HepG2 (cell line): Measurements from ENCODE around the gene NOB1. TPM values are rescaled to one million over a fixed set of nuclear protein-coding genes. Genes with fewer than 3 reads are reported as not detected.

Experiments used
- CBFB ChIP-seq: sonication (generic); formaldehyde crosslinking; IDR thresholded peaks from 2 replicates; pipeline ENCODE4 v1.4.0; 2020; ENCODE audit warnings: missing genetic modification reagents
- FOSL1 ChIP-seq: sonication (generic); formaldehyde crosslinking; IDR thresholded peaks from 2 replicates; pipeline ENCODE4 v1.9.0; 2021; ENCODE audit warnings: missing genetic modification reagents, borderline replicate concordance
- HMGXB3 ChIP-seq: sonication (generic); formaldehyde crosslinking; IDR thresholded peaks from 2 replicates; pipeline ENCODE4 v1.4.0; 2020; ENCODE audit warnings: missing genetic modification reagents, borderline replicate concordance
- HOXA3 ChIP-seq: sonication (generic); formaldehyde crosslinking; IDR thresholded peaks from 2 replicates; pipeline ENCODE4 v1.5.0; 2020; ENCODE audit warnings: missing genetic modification reagents
- MLXIP ChIP-seq: sonication (generic); formaldehyde crosslinking; IDR thresholded peaks from 2 replicates; pipeline ENCODE4 v1.9.0; 2021; ENCODE audit warnings: missing genetic modification reagents, borderline replicate concordance
- NCOR1 ChIP-seq: fragments of 200-600 bp; sonication (generic); IDR thresholded peaks from 2 replicates; pipeline ENCODE4 v1.7.0; 2017; ENCODE audit warnings: antibody characterized with exemption, low read length, borderline replicate concordance
- NFKB2 ChIP-seq: sonication (generic); formaldehyde crosslinking; IDR thresholded peaks from 2 replicates; pipeline ENCODE4 v1.4.0; 2020; ENCODE audit warnings: missing genetic modification reagents, borderline replicate concordance
- POLR2A ChIP-seq, 2 experiments: IDR thresholded peaks; 2 replicates each; pipeline ENCODE4 v1.6.1; 2011; ENCODE audit warnings: low read depth in 2 of 2, low read length in 2 of 2, mild to moderate bottlenecking in 1 of 2, moderate library complexity in 1 of 2; ENCODE audit not compliant: insufficient read depth in 1 of 2
- TEAD2 ChIP-seq: sonication (generic); formaldehyde crosslinking; IDR thresholded peaks from 2 replicates; pipeline ENCODE4 v1.9.0; 2021; ENCODE audit warnings: missing genetic modification reagents
- YEATS4 ChIP-seq: sonication (generic); formaldehyde crosslinking; IDR thresholded peaks from 2 replicates; pipeline ENCODE4 v1.4.0; 2020; ENCODE audit warnings: missing genetic modification reagents, borderline replicate concordance
- YY1 ChIP-seq: IDR thresholded peaks from 2 replicates; pipeline ENCODE4 v1.6.1; 2011; ENCODE audit warnings: low read length, low read depth, moderate library complexity, mild to moderate bottlenecking; ENCODE audit not compliant: insufficient read depth, insufficient replicate concordance
- ZBTB8A ChIP-seq: sonication (generic); formaldehyde crosslinking; IDR thresholded peaks from 2 replicates; pipeline ENCODE4 v1.4.0; 2020; ENCODE audit warnings: mild to moderate bottlenecking, low read depth, missing genetic modification reagents, borderline replicate concordance
- ZNF354B ChIP-seq: sonication (generic); formaldehyde crosslinking; IDR thresholded peaks from 2 replicates; pipeline ENCODE4 v1.8.0; 2022; ENCODE audit warnings: mild to moderate bottlenecking, missing genetic modification reagents
- polyA plus RNA-seq, 8 experiments: library from polyadenylated mRNA; depleted of rRNA in 3 of 8; stranded (reverse) in 7 of 8; unstranded in 1 of 8; fragments of >200 nt; fragmentation: Illumina TruSeq in 4 of 8; extraction: Trizol in 4 of 8; gene quantifications; 2 replicates each; pipeline versions ENCODE4 v1.2.1 to v1.2.3, GENCODE V29; 2011 to 2016; ENCODE audit warnings: low read depth in 4 of 8, missing spikeins in 1 of 8, mixed read lengths in 1 of 8; ENCODE audit not compliant: insufficient read depth in 1 of 8
- total RNA-seq, 5 experiments: library from RNA; depleted of rRNA; stranded (reverse); fragments of >200 nt; fragmentation: Illumina TruSeq; extraction: Trizol; gene quantifications; 2 replicates each; pipeline ENCODE4 v1.2.3, GENCODE V29; 2016; ENCODE audit warnings: low read depth in 1 of 5
- TF ChIP-seq, protein P1 (sequence below): sonication (generic); formaldehyde crosslinking; IDR thresholded peaks from 2 replicates; pipeline ENCODE4 v1.4.0; 2020; ENCODE audit warnings: low read depth, mild to moderate bottlenecking, missing genetic modification reagents
- TF ChIP-seq, protein P2 (sequence below): IDR thresholded peaks from 2 replicates; pipeline ENCODE4 v1.6.1; 2016; ENCODE audit warnings: missing biosample characterization, missing genetic modification reagents, low read depth

The NOB1 gene
- total and polyA plus RNA-seq, 2 of the 13 experiments (the other 11 are each of a cell fraction or from before 2014, with no cell fraction given): 47.1 to 162 TPM

- 0 out of 2 replicates have a peak, but pooled peaks have one; percentile 5 for TF ChIP-seq HMGXB3
- 0 out of 4 replicates have a peak, but pooled peaks of 1 of the 2 experiments have one; percentile 15 for TF ChIP-seq POLR2A (IDR thresholded peaks at IDR 0.05; ENCODE audit: insufficient read depth in 1 of 2, low read depth in 2 of 2, low read length in 2 of 2)
- 0 out of 2 replicates have a peak, but pooled peaks have one; percentile 43 for TF ChIP-seq NFKB2 (CRISPR knock-in tag)
- 0 out of 2 replicates have a peak, but pooled peaks have one; percentile 15 for TF ChIP-seq FOSL1 (CRISPR knock-in tag)
- no peak for TF ChIP-seq ZBTB8A
- TF ChIP-seq, protein P1, sequence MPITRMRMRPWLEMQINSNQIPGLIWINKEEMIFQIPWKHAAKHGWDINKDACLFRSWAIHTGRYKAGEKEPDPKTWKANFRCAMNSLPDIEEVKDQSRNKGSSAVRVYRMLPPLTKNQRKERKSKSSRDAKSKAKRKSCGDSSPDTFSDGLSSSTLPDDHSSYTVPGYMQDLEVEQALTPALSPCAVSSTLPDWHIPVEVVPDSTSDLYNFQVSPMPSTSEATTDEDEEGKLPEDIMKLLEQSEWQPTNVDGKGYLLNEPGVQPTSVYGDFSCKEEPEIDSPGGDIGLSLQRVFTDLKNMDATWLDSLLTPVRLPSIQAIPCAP (CRISPR knock-in tag): no peak
- TF ChIP-seq MLXIP: no peak
- peak; percentile 31; the same call in 1 of the 2 replicates for TF ChIP-seq YEATS4
- TF ChIP-seq HOXA3 (CRISPR knock-in tag): no peak
- TF ChIP-seq, protein P2, sequence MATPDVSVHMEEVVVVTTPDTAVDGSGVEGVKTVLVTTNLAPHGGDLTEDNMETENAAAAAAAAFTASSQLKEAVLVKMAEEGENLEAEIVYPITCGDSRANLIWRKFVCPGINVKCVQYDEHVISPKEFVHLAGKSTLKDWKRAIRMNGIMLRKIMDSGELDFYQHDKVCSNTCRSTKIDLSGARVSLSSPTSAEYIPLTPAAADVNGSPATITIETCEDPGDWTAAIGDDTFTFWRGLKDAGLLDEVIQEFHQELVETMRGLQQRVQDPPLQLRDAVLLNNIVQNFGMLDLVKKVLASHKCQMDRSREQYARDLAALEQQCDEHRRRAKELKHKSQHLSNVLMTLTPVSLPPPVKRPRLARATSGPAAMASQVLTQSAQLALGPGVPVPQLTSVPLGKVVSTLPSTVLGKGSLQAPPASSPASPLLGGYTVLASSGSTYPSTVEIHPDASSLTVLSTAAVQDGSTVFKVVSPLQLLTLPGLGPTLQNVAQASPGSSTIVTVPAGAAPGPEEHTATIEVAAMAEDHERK (CRISPR knock-in tag): no peak
- TF ChIP-seq TEAD2 (CRISPR knock-in tag): no peak
- TF ChIP-seq NCOR1: no peak
- peak; percentile 17; the same call in 1 of the 2 replicates for TF ChIP-seq ZNF354B (CRISPR knock-in tag)
- TF ChIP-seq YY1: peak; percentile 15
- TF ChIP-seq CBFB (CRISPR knock-in tag): no peak
Measured at GRCh38 chr16:69725480-69726312, 29.0 kb downstream of the NOB1 start (continued).
